Activated CD8-positive, alpha-beta memory T cell treated with anti-CD3 and anti-CD28 coated beads for 4 hours (primary cell): ENCODE measurements around the gene CLIP2.
"Not testable (repeated sequence)": the region's sequence is repeated elsewhere in the genome, so short reads cannot be mapped to it uniquely, and the experiment has no call there.

Experiments
- DNase-seq, 2 donors: peaks; one replicate each; pipeline ENCODE4 v3.0.0-alpha.2; 2020; ENCODE audit warnings: low read depth in 2 of 2

The CLIP2 gene

GRCh38 chr7:74297516-74298233 is 8.5 kb downstream of the CLIP2 start:
- no peak for DNase-seq

- no peak for DNase-seq
Observed at GRCh38 chr7:74299401-74299800, 10.2 kb downstream of the CLIP2 start.

DNA sequence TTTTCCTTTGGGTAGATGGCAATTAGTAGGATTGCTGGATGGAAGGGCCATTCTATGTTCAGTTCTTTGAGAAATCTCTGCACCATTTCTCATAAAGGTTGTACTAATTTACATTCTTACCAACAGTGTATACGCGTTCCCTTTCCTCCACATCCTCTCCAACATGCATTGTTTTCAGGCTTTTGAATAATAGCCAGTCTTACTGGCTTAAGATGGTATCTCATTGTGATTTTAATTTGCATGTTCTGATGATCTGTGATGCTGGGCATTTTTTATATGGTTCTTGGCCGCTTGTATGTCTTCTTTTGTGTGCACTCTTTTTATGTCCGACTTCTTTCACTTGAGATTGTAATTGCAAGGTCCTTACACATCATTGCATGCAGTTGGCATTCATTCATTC is 11.7 kb downstream of the CLIP2 start:
- DNase-seq, result no peak

DNA sequence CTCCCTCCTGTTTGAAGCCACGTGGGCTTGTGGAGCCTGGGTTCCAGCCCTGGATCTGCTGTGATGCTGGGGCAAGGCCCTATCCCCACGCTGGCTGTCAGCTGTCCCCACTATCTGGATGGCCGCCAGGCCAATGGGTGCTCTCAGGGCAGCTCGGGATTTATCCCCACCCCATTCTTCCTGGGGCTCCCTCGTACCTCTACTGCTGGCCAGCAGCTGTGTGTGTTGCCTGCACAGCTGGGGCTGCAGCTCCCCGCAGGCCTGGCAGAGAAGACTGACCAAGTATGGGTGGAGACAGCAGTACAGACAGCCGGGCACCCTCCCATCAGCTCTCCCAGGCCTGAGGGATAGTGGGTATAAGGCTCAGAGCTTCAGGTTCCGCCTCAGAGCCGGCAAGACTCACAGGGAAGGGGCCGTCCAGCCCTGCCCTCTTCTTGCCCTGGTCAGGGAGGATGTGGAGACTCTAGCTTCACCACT is 13.6 kb downstream of the CLIP2 start:
- DNase-seq, result no peak

- no peak for DNase-seq
Observed at GRCh38 chr7:74304550-74304949, 15.3 kb downstream of the CLIP2 start.

DNA sequence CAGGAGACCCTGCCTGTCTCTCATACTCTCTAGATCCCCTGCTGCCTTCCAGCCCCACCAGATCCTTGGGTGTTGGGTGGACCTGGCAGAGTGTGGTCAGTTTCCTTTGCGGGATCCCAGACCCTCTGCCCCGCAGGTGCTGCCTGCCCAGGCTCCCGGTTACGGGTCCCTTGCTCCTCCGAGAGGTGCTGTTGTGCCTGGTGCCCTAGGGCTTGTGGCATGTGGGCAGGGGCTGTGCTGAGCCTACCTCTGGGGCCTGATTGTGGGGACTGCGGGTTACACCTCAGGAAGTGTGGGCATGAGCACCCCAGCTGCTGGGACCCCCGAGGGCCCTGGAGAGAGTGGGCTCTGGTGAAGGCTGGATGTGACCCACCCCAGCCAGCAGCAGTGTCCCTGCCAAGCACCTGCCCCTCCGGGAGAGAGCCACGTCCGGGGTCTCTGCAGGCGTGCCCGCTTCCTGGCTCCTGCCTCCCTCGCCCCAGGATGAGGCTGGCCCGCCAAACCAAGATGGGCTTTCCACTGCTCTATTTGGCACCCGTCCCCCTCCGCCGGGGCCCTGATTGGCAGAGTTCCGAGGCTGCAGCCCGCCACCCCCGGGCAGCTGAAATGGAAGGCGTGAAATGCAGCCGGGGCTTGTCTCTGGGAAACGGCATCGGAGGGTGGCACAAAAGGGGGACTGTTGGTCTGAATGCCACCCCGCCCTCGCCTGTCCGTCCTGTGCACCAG is 17.0 kb downstream of the CLIP2 start:
- no peak for DNase-seq

DNA sequence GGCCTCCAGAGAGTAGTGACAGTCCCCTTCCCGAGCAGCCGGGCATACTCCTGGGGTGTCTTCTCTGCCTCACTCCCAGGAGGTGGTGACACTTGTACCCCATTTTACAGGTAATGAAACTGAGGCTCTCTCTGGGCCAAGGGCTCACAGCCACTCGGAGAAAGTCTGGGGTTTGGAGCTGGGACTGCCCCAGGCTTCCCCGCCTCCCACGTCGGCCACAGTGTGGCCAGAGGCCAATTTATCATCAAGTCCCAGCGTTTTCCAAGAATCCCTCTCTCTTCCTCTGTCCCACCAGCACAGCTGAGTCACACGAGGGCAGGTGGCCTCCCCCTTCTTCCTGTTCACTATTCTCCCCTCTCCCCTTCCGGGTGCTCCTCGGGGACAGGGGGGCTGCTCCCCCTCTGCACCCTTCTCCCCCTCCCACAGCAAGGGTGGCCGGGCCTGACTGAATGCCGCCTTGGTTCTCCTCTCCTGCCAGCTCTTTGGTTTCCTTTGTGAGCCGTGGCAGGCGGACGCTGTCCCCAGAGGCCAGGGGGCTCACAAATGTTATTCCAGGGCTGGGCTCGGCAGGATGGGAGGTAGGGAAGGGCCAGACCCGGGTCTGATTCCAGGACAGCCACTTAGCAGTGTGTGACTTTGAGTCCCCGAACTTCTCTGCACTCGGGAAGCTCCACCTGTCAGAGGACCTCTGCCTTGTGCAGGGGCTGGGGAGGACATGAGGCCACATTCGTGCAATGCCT is 17.7 kb downstream of the CLIP2 start:
- DNase-seq, result no peak

DNA sequence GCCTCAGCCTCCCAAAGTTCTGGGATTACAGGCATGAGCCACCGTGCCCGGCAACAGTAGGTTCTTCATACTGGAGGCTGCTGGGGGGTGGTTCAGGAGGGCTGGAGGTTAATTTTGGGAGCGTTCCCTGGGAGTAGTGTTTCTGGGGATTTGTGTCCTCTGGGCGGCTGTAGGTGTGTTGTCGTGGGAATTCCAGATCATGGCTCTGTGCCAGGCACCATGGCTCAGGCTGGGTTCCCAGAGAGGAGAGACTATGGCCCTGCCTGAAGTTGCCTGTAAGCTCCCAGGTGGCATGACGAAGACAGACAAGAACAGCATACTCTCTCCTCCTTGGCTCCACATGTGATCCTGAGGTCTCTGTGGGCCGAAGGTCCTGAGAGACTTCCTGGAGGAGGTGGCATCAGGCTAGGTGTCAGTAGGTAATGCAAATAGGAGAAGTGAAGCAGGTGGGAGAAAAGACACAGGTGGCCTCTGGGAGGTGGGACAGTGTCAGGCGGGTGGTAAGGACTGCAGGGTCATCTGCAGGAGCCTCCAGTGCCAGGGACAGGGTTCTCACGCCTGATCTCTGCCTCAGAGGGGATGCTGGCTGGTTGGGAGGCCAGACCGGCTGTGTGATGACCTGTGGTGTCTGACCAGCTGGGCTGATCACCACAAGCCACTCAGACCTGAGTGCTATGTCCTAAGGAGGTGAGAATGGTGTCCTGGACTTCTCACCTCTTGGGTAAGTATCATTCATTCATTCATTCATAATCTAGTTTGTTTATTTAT is 18.7 kb downstream of the CLIP2 start:
- DNase-seq, result no peak

- no peak for DNase-seq
Observed at GRCh38 chr7:74309181-74309580, 20.0 kb downstream of the CLIP2 start.

DNA sequence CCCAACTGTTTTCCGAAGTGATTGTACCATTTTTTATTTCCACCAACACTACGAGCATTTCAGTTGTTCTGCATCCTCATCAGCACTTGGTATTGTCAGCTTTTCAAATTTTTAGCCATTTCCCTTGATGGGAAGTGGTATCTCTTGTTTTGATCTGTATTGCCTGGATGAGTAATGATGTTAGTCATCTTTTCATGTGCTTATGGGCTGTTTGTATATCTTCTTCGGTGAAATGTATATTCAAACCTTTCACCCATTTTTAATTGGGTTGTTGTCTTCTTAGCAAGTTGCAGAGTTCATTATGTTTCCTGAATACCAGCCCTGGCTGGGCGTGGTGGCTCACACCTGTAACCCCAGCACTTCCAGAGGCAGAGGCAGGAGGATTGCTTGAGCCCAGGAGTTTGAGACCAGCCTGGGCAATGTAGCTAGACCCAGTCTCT is 22.1 kb downstream of the CLIP2 start:
- no peak for DNase-seq

- no peak for DNase-seq
Observed at GRCh38 chr7:74312418-74313028, 23.3 kb downstream of the CLIP2 start.

DNA sequence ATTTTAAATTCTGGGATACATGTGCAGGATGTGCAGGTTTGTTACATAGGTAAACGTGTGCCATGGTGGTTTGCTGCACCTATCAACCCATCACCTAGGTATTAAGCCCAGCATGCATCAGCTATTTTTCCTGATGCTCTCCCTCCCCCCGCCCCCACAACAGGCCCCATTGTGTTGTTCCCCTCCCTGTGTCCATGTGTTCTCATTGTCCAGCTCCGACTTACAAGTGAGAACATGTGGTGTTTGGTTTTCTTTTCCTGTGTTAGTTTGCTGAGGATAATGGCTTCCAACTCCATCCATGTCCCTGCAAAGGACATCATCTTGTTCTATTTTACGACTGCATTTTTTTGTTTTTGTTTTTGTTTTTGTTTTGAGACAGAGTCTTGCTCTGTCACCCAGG is 26.7 kb downstream of the CLIP2 start:
- not testable (repeated sequence) for DNase-seq

DNA sequence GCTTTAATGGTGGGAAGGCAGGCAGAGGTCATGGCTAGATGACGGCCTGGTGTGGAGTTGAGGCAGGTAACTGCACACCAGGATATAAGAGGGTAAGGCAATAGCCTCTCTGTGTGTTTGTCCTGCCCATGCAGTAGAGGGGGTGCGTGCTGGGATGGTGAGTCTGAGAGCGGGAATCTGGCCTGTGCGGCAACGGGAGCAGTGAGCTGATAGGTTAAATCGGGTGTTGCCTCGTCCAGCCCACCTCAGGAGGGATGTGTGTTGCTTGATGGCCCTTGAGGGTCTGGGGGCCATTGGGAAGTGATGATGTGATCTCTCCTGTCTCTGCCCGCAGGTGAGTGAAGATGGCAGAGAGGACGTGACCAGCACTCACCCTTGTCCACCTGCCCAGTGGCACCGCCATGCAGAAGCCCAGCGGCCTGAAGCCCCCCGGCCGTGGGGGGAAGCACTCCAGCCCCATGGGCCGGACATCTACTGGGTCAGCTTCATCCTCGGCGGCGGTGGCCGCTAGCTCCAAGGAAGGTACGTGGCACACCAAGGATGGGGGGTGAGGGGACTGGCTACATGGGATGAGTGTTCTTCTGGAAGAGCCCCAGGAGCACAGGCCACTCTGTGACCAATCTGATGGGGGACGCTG is 28.1 kb downstream of the CLIP2 start:
- DNase-seq, result no peak

GRCh38 chr7:74318043-74318442 is 28.8 kb downstream of the CLIP2 start:
- no peak for DNase-seq

DNA sequence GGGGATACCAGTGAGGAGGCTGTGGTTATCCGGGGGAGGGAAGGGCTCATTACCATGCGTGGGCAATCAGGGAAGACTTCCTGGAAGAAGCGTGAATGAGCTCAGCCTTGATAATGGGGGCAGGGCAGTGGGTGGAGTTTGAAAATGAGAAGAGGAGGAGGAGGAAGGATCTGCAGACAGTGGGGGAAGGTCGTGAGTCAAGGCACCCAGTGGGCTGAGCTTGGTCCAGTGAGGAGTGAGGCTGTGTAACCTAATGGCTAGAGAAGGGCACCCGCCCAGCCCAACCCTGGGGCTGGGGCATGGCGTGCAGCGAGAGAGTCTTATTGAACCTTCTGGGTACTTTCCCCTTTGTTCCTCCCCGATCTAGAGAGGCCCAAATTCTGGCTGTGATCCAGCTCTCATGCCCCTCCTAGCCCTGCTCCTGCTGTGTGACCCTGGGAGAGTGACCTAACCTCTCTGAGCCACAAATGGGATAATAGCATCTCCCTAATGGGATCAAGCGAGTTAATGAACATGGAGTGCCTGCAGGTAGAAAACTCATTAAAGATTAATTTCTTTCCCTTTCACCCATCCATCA is 31.5 kb downstream of the CLIP2 start:
- DNase-seq, result no peak

- not testable (repeated sequence) for DNase-seq
Observed at GRCh38 chr7:74322892-74323291, 33.7 kb downstream of the CLIP2 start.

DNA sequence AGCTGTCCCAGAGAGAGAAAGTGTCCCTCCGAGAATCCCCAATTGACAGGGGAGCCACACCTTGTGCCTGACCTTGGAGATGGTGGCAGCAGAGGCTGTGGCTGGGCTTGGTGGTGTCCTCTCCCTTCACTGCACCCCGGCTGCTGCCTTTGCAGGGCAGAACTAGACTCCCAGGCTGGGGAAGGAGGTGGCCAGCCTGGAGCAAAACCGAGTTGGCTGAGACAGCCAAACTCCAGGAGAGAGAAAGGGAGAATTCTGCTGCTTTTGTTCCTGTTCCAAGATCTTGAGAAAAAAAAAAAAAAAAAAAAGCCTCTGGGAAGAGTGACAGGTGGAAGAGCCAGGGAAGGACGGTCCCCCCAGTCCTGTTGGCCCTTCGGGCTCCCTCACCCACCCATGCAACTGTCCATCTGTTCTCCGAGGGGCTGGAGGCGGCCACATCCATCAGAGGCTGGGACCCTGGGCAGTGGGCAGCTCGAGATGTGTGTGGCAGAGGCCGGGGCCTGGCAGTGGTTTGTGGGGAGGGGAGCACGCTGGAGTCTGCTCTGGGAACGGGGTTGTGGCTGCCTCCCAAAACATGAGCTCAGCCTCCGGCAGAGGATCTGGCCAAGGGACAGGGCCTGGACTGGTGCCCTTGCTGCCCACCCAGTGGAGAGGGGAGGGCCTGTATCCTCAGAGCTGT is 35.5 kb downstream of the CLIP2 start:
- DNase-seq, result no peak

GRCh38 chr7:74325210-74325565 is 36.0 kb downstream of the CLIP2 start:
- no peak for DNase-seq

DNA sequence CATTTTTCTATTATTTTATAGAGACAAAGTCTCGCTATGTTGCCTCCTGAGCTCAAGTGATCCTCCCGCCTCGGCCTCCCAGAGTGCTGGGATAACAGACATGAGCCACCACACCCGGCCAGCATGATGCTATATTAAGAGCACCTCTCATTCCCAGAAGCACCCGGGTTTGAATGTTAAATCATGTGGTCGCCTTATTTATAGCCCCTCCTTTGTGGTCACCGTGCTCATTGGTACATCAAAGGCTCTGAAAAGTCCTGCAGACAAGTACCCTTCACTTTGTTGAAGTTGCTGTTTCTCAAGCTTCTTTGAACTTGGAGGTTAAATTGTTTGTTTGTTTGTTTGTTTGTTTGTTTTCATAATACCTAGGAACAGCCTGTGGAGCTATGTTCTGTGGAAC is 40.0 kb downstream of the CLIP2 start:
- no peak for DNase-seq
